Smooth muscle cell (in vitro differentiated cells): Measurements from ENCODE around the gene MRTFB. TPM values are rescaled to one million over a fixed set of nuclear protein-coding genes. Genes with fewer than 3 reads are reported as not detected.

Experiments
- DNase-seq: peaks from one replicate; lab custom pipeline; 2025; ENCODE audit not compliant: unreplicated experiment; lab: John Stamatoyannopoulos, UW
- H2AFZ ChIP-seq: fragments of 200-600 bp; sonication (generic); 2 replicates; pipeline ENCODE4 v1.6.0; 2016; ENCODE audit warnings: antibody characterized with exemption, low read depth, mild to moderate bottlenecking
- H3F3A ChIP-seq: fragments of 200-600 bp; sonication (generic); 2 replicates; pipeline ENCODE4 v1.6.0; 2017; ENCODE audit warnings: antibody characterized with exemption, low read depth
- H3K27ac ChIP-seq: fragments of 200-600 bp; sonication (generic); 2 replicates; pipeline ENCODE4 v1.5.1; 2016; ENCODE audit warnings: low read depth, mild to moderate bottlenecking
- H3K27me3 ChIP-seq: fragments of 200-600 bp; sonication (generic); 2 replicates; pipeline ENCODE4 v1.6.1; 2016; ENCODE audit warnings: low read depth, mild to moderate bottlenecking
- H3K36me3 ChIP-seq: fragments of 200-600 bp; sonication (generic); 2 replicates; pipeline ENCODE4 v1.5.1; 2016; ENCODE audit warnings: low read depth
- H3K4me1 ChIP-seq: fragments of 200-600 bp; sonication (generic); 2 replicates; pipeline ENCODE4 v1.5.1; 2016; ENCODE audit warnings: low read depth
- H3K4me2 ChIP-seq: fragments of 200-600 bp; sonication (generic); 2 replicates; pipeline ENCODE4 v1.6.0; 2016; ENCODE audit warnings: mild to moderate bottlenecking
- H3K4me3 ChIP-seq: fragments of 200-600 bp; sonication (generic); 2 replicates; pipeline ENCODE4 v1.5.1; 2016; ENCODE audit warnings: mild to moderate bottlenecking
- H3K79me2 ChIP-seq: fragments of 200-600 bp; sonication (generic); 2 replicates; pipeline ENCODE4 v1.6.0; 2016; ENCODE audit warnings: low read depth, mild to moderate bottlenecking
- H3K9ac ChIP-seq: fragments of 200-600 bp; sonication (generic); 2 replicates; pipeline ENCODE4 v1.6.0; 2016; ENCODE audit warnings: low read depth
- H3K9me3 ChIP-seq: fragments of 200-600 bp; sonication (generic); replicated peaks from 2 replicates; pipeline ENCODE4 v1.5.1; 2016; ENCODE audit warnings: low read depth
- H4K20me1 ChIP-seq: fragments of 200-600 bp; sonication (generic); 2 replicates; pipeline ENCODE4 v1.6.0; 2016; ENCODE audit warnings: low read depth
- WGBS: methylation state at CpG from one replicate; pipeline ENCODE4 v1.1.7; 2016; ENCODE audit warnings: low lambda C conversion rate; 5-methylcytosine and 5-hydroxymethylcytosine counted together
- polyA plus RNA-seq: library from polyadenylated mRNA; unstranded; fragments of >200 nt; fragmentation: Nextera tagmentation; extraction: Ambion mirVana; gene quantifications from 2 replicates; pipeline ENCODE4 v1.2.1, GENCODE V29; 2016
- total RNA-seq: library from RNA; depleted of rRNA; stranded (reverse); fragments of >200 nt; gene quantifications from 2 replicates; pipeline ENCODE4 v1.2.3, GENCODE V29; 2014
- TF ChIP-seq, protein P1 (sequence below): fragments of 200-600 bp; sonication (generic); IDR thresholded peaks from 2 replicates; pipeline ENCODE4 v1.5.1; 2017; ENCODE audit warnings: borderline replicate concordance, mild to moderate bottlenecking, antibody characterized with exemption; ENCODE audit not compliant: insufficient read depth, poor library complexity, severe bottlenecking

Gene MRTFB
- total and polyA plus RNA-seq, 2 experiments from 2014 or later, result 6.8 to 22.6 TPM

DNA sequence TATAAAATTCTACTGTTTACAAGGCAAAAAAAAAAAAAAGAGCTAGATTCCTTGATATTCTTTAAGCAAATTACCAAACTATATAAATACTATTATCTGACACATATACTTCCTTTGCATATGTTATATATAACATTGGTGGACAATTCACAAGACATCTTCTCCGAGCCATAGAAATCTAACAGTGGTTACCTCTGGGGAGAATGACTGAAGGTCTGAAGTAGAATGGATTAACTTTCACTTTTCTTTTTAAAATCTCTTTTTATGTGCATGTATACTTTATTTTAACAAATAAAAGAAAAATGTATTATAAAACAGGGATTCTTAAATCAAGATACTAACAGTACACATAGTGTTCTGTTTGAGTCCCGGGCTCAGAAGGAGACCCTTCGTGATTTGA is 131.0 kb downstream of the MRTFB start:
- H3K4me2 ChIP-seq, result no peak overlapping the region
- no peaks in the 10 kb centered on the region for H3K9me3 ChIP-seq
- H3K27ac ChIP-seq, result no peak overlapping the region
- no peak overlapping the region for H3K4me3 ChIP-seq
- H4K20me1 ChIP-seq, result peaks cover 60% of the 10 kb centered on the region
- H2AFZ ChIP-seq, result no peak overlapping the region
- H3K36me3 ChIP-seq, result no peaks in the 10 kb centered on the region
- H3K4me1 ChIP-seq, result no peaks in the 10 kb centered on the region
- WGBS, result 98% methylated on average over 3 of the region's 3 CpGs
- no peak overlapping the region for H3K9ac ChIP-seq
- TF ChIP-seq, protein P1, sequence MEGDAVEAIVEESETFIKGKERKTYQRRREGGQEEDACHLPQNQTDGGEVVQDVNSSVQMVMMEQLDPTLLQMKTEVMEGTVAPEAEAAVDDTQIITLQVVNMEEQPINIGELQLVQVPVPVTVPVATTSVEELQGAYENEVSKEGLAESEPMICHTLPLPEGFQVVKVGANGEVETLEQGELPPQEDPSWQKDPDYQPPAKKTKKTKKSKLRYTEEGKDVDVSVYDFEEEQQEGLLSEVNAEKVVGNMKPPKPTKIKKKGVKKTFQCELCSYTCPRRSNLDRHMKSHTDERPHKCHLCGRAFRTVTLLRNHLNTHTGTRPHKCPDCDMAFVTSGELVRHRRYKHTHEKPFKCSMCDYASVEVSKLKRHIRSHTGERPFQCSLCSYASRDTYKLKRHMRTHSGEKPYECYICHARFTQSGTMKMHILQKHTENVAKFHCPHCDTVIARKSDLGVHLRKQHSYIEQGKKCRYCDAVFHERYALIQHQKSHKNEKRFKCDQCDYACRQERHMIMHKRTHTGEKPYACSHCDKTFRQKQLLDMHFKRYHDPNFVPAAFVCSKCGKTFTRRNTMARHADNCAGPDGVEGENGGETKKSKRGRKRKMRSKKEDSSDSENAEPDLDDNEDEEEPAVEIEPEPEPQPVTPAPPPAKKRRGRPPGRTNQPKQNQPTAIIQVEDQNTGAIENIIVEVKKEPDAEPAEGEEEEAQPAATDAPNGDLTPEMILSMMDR, result no peak
- no peaks in the 10 kb centered on the region for H3F3A ChIP-seq
- peaks cover 77% of the 10 kb centered on the region for H3K79me2 ChIP-seq
- DNase-seq, result no peak
- no peaks in the 10 kb centered on the region for H3K27me3 ChIP-seq

DNA sequence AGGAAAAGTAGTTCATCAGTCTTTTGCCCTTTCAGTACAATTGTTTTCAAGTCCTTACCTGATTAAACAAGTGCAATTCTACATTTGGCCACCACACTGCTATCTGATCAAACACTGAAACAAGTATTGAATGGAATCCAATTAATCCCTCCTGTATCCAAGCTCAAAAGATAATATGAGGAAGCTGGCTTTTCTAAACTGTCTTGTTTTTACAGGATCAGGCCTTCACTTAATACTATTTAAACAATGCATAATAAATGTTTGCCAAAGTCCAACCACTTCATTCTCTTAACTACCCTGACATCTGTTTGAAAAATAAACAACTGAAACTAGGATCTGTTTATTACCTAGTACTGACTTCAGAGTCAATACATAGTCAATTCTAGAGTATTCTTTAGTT is 131.6 kb downstream of the MRTFB start:
- TF ChIP-seq, protein P1, result peak; percentile 12
- Histone ChIP-seq H3K36me3 (no peaks in the 10 kb centered on the region), H3K27me3 (no peaks in the 10 kb centered on the region), H3K4me1 (no peaks in the 10 kb centered on the region), H4K20me1 (peaks cover 66% of the 10 kb centered on the region), H3F3A (no peaks in the 10 kb centered on the region), H3K4me2 (no peak overlapping the region), H3K9me3 (no peaks in the 10 kb centered on the region), H3K27ac (no peak overlapping the region), H3K4me3 (no peak overlapping the region), H3K9ac (no peak overlapping the region), H3K79me2 (peaks cover 73% of the 10 kb centered on the region), H2AFZ (no peak overlapping the region)
- DNase-seq, result no peak

DNA sequence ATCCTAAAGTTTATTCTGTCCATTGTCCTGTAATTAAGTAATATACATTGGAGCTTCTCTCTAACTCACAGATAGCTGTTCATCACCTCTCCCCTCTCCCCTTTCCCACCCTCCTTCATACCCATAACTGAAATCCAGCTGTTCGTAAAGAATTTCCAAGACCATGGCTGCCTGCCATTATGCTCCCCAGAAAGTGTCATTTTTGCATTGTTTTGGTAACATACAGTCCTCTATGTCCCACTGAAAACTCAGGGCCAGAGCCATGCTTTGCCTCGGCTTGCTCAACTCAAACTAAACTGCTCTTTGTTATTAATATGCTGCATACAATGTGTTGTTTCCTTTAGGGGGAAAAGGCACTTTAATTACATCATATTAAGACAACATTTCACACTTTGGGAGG is 132.0 kb downstream of the MRTFB start:
- TF ChIP-seq, protein P1, result no peak
- Histone ChIP-seq H3K9ac (no peak overlapping the region), H4K20me1 (peaks cover 71% of the 10 kb centered on the region), H3F3A (no peaks in the 10 kb centered on the region), H3K27me3 (no peaks in the 10 kb centered on the region), H3K27ac (no peak overlapping the region), H2AFZ (no peak overlapping the region), H3K79me2 (peaks cover 68% of the 10 kb centered on the region), H3K9me3 (no peaks in the 10 kb centered on the region), H3K4me3 (no peak overlapping the region), H3K4me2 (no peak overlapping the region), H3K36me3 (no peaks in the 10 kb centered on the region), H3K4me1 (no peaks in the 10 kb centered on the region)
- WGBS, result 100% methylated on average over 2 of the region's 2 CpGs
- no peak for DNase-seq

DNA sequence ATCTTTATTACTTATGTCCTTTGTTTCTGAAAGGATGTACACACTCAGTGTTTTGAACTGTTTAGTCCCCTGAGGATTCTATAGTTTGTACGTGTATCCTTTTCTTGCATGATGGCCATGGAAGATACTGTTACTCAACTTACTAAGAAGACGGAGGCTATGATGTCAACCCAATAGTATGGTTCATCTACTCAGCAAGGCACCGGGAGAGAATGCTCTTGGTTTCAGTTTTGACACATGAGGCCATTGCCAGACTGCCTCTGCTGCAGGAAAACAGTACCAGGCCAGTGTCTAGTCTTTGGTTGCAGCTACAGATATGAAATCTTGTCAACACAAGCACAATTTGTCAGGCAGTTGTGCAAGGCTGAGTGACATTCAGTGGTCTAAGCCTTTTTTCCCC is 134.5 kb downstream of the MRTFB start:
- no peaks in the 10 kb centered on the region for H3K27me3 ChIP-seq
- no peak overlapping the region for H3K27ac ChIP-seq
- peaks cover 47% of the 10 kb centered on the region for H3K79me2 ChIP-seq
- no peak overlapping the region for H3K4me2 ChIP-seq
- no peaks in the 10 kb centered on the region for H3K4me1 ChIP-seq
- H3K4me3 ChIP-seq, result no peak overlapping the region
- no peak for DNase-seq
- H3K9me3 ChIP-seq, result no peaks in the 10 kb centered on the region
- TF ChIP-seq, protein P1, result no peak
- H3K9ac ChIP-seq, result no peak overlapping the region
- H4K20me1 ChIP-seq, result peaks cover 64% of the 10 kb centered on the region
- 83% methylated on average over 3 of the region's 3 CpGs for WGBS
- H3F3A ChIP-seq, result no peaks in the 10 kb centered on the region
- H3K36me3 ChIP-seq, result no peaks in the 10 kb centered on the region
- H2AFZ ChIP-seq, result no peak overlapping the region
